Right ventricle myocardium inferior (tissue), 1 donor: ENCODE measurements around the gene SNED1. TPM values are rescaled to one million over a fixed set of nuclear protein-coding genes. Genes with fewer than 3 reads are reported as not detected.

Source experiments
- ATAC-seq: fragments of 200-7000 bp; cut with Tn5 transposase; one replicate; pipeline ENCODE4 v1.9.1; 2020; ENCODE audit warnings: mild to moderate bottlenecking, moderate library complexity
- DNase-seq: peaks from one replicate; pipeline ENCODE4 v3.0.0; 2021; ENCODE audit errors: missing footprints
- intact Hi-C: fragments of 100-400 bp; cut with DNase I; formaldehyde crosslinking; loops from one replicate; pipeline ENCODE4 v1.11.0; 2022
- total RNA-seq: library from RNA; stranded (reverse); fragmentation: NEBNext Ultra II Directional; extraction: Animal tissue kit (Norgen Biotek cat#: 25700); gene quantifications from one replicate; pipeline ENCODE4 v1.2.1, GENCODE V29; 2021
- donor health status: DM: no; HTN: yes; CAD: no; lungs with severe emphysema.

The SNED1 gene
- total RNA-seq, 1 donor from 2014 or later: 6.7 TPM

GRCh38 chr2:240959214-240959940 is 39.0 kb upstream of the SNED1 start:
- DNase-seq (no peak), ATAC-seq (no peak)
- intact Hi-C loops: no loop called here

GRCh38 chr2:240959941-240960308 is 38.5 kb upstream of the SNED1 start:
- DNase-seq (no peak), ATAC-seq (no peak)
- intact Hi-C loops: no loop called here

GRCh38 chr2:240960309-240960970 is 38.0 kb upstream of the SNED1 start:
- intact Hi-C loops: no loop called here
- peak; percentile 65 for ATAC-seq
- DNase-seq: no peak

GRCh38 chr2:240960971-240961876 is 37.2 kb upstream of the SNED1 start:
- DNase-seq (no peak), ATAC-seq (no peak)
- intact Hi-C loops: no loop called here

- intact Hi-C loops: no loop called here
- DNase-seq: no peak
- ATAC-seq: no peak
Measured at GRCh38 chr2:240961910-240962299, 36.5 kb upstream of the SNED1 start.

GRCh38 chr2:240962300-240963064 is 35.9 kb upstream of the SNED1 start:
- DNase-seq (no peak), ATAC-seq (no peak)
- intact Hi-C loops: no loop called here

- ATAC-seq: no peak
- DNase-seq: no peak
- intact Hi-C loops: no loop called here
Measured at GRCh38 chr2:240963065-240963867, 35.2 kb upstream of the SNED1 start.

GRCh38 chr2:240963868-240964703 is 34.3 kb upstream of the SNED1 start:
- intact Hi-C loops: no loop called here
- ATAC-seq (no peak), DNase-seq (no peak)

- intact Hi-C loops: no loop called here
- DNase-seq (no peak), ATAC-seq (no peak)
Measured at GRCh38 chr2:240964704-240965295, 33.6 kb upstream of the SNED1 start.

- intact Hi-C loops: no loop called here
- DNase-seq (no peak), ATAC-seq (no peak)
Measured at GRCh38 chr2:240965296-240965904, 33.0 kb upstream of the SNED1 start.

- ATAC-seq (no peak), DNase-seq (no peak)
- intact Hi-C loops: no loop called here
Measured at GRCh38 chr2:240965905-240966456, 32.4 kb upstream of the SNED1 start.

GRCh38 chr2:240966457-240966905 is 31.9 kb upstream of the SNED1 start:
- ATAC-seq (no peak), DNase-seq (no peak)

GRCh38 chr2:240966906-240967680 is 31.3 kb upstream of the SNED1 start:
- no peak for ATAC-seq
- no peak for DNase-seq
- intact Hi-C loops: no loop called here

More at GRCh38 chr2:240966457-240966905, 31.9 kb upstream of the SNED1 start:
- intact Hi-C loops: no loop called here

- intact Hi-C loops: no loop called here
- DNase-seq (no peak), ATAC-seq (no peak)
Measured at GRCh38 chr2:240967681-240968621, 30.5 kb upstream of the SNED1 start.
